Ovary (tissue), 3 donors: ENCODE measurements around the gene PRTG.

Experiments
- CTCF ChIP-seq, 3 donors: fragments of 450-650 bp in 2 of 3; fragments of 200-600 bp in 1 of 3; IDR thresholded peaks; one replicate each; pipeline versions ENCODE4 v1.5.1 to v1.8.0; 2016 to 2022; ENCODE audit warnings: antibody characterized with exemption in 3 of 3, mild to moderate bottlenecking in 1 of 3
- EP300 ChIP-seq: sonication (generic); formaldehyde crosslinking; IDR thresholded peaks from one replicate; pipeline ENCODE4 v1.6.1; 2017; ENCODE audit warnings: antibody characterized with exemption
- donor health status: DM: no; HTN: no; CAD: no.

DNA sequence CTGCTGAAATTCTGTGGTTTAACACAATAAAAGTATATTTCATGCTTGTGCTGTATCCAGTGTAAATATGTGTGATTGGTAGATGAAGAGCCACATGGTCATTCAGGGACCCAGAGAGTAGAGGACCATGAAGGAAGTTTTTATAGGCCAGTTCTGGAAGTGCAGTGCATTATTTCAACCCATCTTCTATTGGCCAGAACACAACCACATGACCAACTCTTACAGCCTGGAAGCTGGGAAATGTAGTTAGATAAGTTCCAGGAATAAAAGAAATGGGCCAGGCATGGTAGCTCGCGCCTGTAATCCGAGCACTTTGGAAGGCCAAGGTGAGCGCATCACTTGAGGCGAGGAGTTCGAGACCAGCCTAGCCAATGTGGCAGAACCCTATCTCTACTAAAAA, 21.4 kb upstream of the PRTG start:
- TF ChIP-seq CTCF (IDR thresholded peaks at IDR 0.05) (no peak), EP300 (no peak)
